GM21576 (cell line): Measurements from ENCODE around the gene IRX5.

ENCODE experiments used
- ATAC-seq: cut with Tn5 transposase; IDR thresholded peaks from one replicate; pipeline ENCODE4 v1.9.1; 2021; ENCODE audit warnings: mild to moderate bottlenecking, moderate library complexity; ENCODE audit not compliant: unreplicated experiment

Gene IRX5

GRCh38 chr16:54944002-54944401 lies 13.3 kb downstream of the IRX5 start:
- ATAC-seq = no peak

- ATAC-seq = no peak
Observed at GRCh38 chr16:54945063-54945462, 14.4 kb downstream of the IRX5 start.

GRCh38 chr16:54946909-54947308 lies 16.2 kb downstream of the IRX5 start:
- no peak for ATAC-seq

GRCh38 chr16:54947616-54948015 lies 17.0 kb downstream of the IRX5 start:
- no peak for ATAC-seq

- no peak for ATAC-seq
Observed at GRCh38 chr16:54952195-54952594, 21.5 kb downstream of the IRX5 start.

- no peak for ATAC-seq
Observed at GRCh38 chr16:54953461-54953860, 22.8 kb downstream of the IRX5 start.

GRCh38 chr16:54954220-54954619 lies 23.6 kb downstream of the IRX5 start:
- ATAC-seq = no peak

- ATAC-seq = no peak
Observed at GRCh38 chr16:54955757-54956156, 25.1 kb downstream of the IRX5 start.

- ATAC-seq = no peak
Observed at GRCh38 chr16:54957403-54958166, 26.9 kb downstream of the IRX5 start.

GRCh38 chr16:54962045-54962444 lies 31.4 kb downstream of the IRX5 start:
- ATAC-seq = no peak

- ATAC-seq = no peak
Observed at GRCh38 chr16:54964239-54964638, 33.6 kb downstream of the IRX5 start.

- no peak for ATAC-seq
Observed at GRCh38 chr16:54965464-54965863, 34.8 kb downstream of the IRX5 start.

- ATAC-seq = no peak
Observed at GRCh38 chr16:54968011-54968410, 37.3 kb downstream of the IRX5 start.

GRCh38 chr16:54968784-54969183 lies 38.1 kb downstream of the IRX5 start:
- no peak for ATAC-seq

GRCh38 chr16:54970016-54970415 lies 39.4 kb downstream of the IRX5 start:
- no peak for ATAC-seq

- no peak for ATAC-seq
Observed at GRCh38 chr16:54974367-54974766, 43.7 kb downstream of the IRX5 start.

- no peak for ATAC-seq
Observed at GRCh38 chr16:54976651-54977200, 46.1 kb downstream of the IRX5 start.

GRCh38 chr16:54977211-54977610 lies 46.5 kb downstream of the IRX5 start:
- no peak for ATAC-seq

- ATAC-seq = no peak
Observed at GRCh38 chr16:54980821-54981220, 50.2 kb downstream of the IRX5 start.
